SK-N-MC (cell line): ENCODE measurements around the gene EML2.

Source experiments
- EZH2 ChIP-seq: fragments of 200-600 bp; sonication (generic); IDR thresholded peaks from one replicate; pipeline ENCODE4 v1.6.1; 2017; ENCODE audit warnings: antibody characterized with exemption
- FOXP2 ChIP-seq: optimal IDR thresholded peaks from 2 replicates; pipeline ENCODE3; 2011; ENCODE audit warnings: mild to moderate bottlenecking, moderate library complexity; ENCODE audit not compliant: insufficient read depth; ENCODE audit errors: extremely low read length, control extremely low read depth
- POLR2AphosphoS5 ChIP-seq: IDR thresholded peaks from 2 replicates; pipeline ENCODE4 v1.6.1; 2012; ENCODE audit warnings: mild to moderate bottlenecking, low read depth, low read length, borderline replicate concordance

GRCh38 chr19:45638930-45639729 is at the start of gene EML2:
- TF ChIP-seq EZH2 (no peak), POLR2AphosphoS5 (peak; percentile 64; the same call in 1 of the 2 replicates), FOXP2 (no peak)
